ENCODE results near the gene TJAP1. TPM values are rescaled to one million over a fixed set of nuclear protein-coding genes. Genes with fewer than 3 reads are reported as not detected.

TJAP1 gene
- total and polyA plus RNA-seq, 2 donors (not counting 3 experiments of a cell fraction or from before 2014, with no cell fraction given): 28.4 to 31.8 TPM

DNA sequence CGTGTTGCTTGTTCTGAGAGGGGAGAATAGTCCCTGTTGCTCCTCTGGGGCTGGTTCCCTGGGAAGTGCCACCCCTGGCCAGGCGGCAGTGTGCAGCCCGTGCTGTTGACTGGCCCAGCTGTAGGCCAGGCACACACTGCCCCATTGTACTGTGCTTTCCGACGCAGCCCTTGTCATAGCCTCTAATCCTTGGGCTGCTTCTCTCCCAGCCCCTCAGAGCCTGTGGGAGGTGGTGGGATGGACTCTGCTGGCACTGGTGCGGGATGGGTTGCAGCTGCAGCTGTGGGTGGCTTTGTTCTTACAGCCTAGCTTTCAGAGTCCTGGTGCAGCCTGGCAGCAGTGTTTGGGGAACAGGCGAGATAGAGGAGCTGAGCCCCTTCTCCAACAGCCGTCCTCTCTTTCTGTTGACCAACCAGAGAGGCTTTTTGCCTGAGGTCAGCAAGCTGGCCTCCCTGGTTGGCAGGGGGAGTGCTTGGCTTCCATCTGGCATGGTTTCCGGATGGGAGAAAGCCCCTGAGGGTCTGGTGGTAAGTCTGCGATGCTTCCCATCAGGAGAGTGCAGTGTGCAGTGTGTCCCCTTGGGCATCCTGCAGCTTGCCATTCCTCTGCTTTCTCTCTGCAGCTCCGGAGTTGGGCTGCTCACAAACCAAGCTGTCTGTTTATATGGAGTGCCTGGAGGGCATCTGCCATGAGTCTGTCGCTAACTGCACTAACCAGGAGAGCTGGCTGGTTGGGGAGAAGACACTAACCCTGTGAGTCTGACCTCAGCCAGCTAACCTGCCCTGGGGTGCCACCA lies 12.1 kb downstream of the TJAP1 start:
- DNase-seq (ENCODE audit: low read depth, low spot score) (no peak), FAIRE-seq (no peak)
- no peak overlapping the region for H3K4me2 ChIP-seq (ENCODE audit: insufficient read depth, low read length)
- no peaks in the 10 kb centered on the region for H3K9me3 ChIP-seq (replicated peaks; ENCODE audit: control insufficient read depth, insufficient read depth, low read length)
- H3K27me3 ChIP-seq (ENCODE audit: control insufficient read depth in 2 of 2, insufficient read depth in 2 of 2, low read length in 2 of 2): no peaks in the 10 kb centered on the region
- H3K9ac ChIP-seq (replicated peaks; ENCODE audit: extremely low read depth, insufficient read depth, low read length): no peak overlapping the region
- CTCF ChIA-PET: interaction anchor here (0.6 to 5.5 kb wide), 2 partner anchors 12 to 17 kb away, joined by 3 to 21 read pairs; partner anchors contain the start of gene TJAP1
- H3K27ac ChIP-seq (ENCODE audit: insufficient read depth, low read depth, low read length): no peak overlapping the region
- no TSS peak for BruUV-seq (replicated peaks)
- H4K20me1 ChIP-seq (replicated peaks; ENCODE audit: control insufficient read depth, extremely low read depth, insufficient read depth, low read length): no peaks in the 10 kb centered on the region
- dilution Hi-C loops (cut with MboI; ENCODE audit: extremely low pct_ligation_motif_present, low sequenced_read_pairs) (no loop called here), intact Hi-C loops (cut with micrococcal nuclease) (no loop called here)
- H2AFZ ChIP-seq (ENCODE audit: low read depth, low read length): no peak overlapping the region
- peaks cover 0 to 5% of the 10 kb centered on the region in 2 experiments for H3K36me3 ChIP-seq (ENCODE audit: control insufficient read depth in 2 of 2, extremely low read depth in 1 of 2, insufficient read depth in 2 of 2, low read length in 2 of 2)
- POLR2A ChIA-PET: no interaction called here
- TF ChIP-seq, protein P1, sequence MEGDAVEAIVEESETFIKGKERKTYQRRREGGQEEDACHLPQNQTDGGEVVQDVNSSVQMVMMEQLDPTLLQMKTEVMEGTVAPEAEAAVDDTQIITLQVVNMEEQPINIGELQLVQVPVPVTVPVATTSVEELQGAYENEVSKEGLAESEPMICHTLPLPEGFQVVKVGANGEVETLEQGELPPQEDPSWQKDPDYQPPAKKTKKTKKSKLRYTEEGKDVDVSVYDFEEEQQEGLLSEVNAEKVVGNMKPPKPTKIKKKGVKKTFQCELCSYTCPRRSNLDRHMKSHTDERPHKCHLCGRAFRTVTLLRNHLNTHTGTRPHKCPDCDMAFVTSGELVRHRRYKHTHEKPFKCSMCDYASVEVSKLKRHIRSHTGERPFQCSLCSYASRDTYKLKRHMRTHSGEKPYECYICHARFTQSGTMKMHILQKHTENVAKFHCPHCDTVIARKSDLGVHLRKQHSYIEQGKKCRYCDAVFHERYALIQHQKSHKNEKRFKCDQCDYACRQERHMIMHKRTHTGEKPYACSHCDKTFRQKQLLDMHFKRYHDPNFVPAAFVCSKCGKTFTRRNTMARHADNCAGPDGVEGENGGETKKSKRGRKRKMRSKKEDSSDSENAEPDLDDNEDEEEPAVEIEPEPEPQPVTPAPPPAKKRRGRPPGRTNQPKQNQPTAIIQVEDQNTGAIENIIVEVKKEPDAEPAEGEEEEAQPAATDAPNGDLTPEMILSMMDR (IDR thresholded peaks at IDR 0.05; ENCODE audit: extremely low read depth in 1 of 2, insufficient read depth in 1 of 2, low read depth in 1 of 2, low read length in 2 of 2): no peak
- TF ChIP-seq, protein P2, sequence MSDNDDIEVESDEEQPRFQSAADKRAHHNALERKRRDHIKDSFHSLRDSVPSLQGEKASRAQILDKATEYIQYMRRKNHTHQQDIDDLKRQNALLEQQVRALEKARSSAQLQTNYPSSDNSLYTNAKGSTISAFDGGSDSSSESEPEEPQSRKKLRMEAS (IDR thresholded peaks at IDR 0.05; ENCODE audit: insufficient read depth, insufficient read length): no peak
- TF ChIP-seq POLR2A (IDR thresholded peaks at IDR 0.05; ENCODE audit: low read depth, low read length) (no peak), EZH2 (IDR thresholded peaks at IDR 0.05; ENCODE audit: borderline replicate concordance, low read depth, low read length, severe bottlenecking) (no peak), POLR2AphosphoS5 (IDR thresholded peaks at IDR 0.05; ENCODE audit: insufficient read depth, low read depth, low read length) (no peak), FOS (IDR thresholded peaks at IDR 0.05; ENCODE audit: borderline replicate concordance, insufficient read depth, low read length) (no peak), MYC (IDR thresholded peaks at IDR 0.05; ENCODE audit: low read depth, low read length) (no peak), GATA2 (IDR thresholded peaks at IDR 0.05; ENCODE audit: insufficient read depth, insufficient read length, low read depth, low read length) (no peak), JUN (IDR thresholded peaks at IDR 0.05; ENCODE audit: borderline replicate concordance, insufficient read depth, insufficient read length, low read depth) (no peak)
- H3K79me2 ChIP-seq (ENCODE audit: control insufficient read depth, insufficient read depth, low read length): no peaks in the 10 kb centered on the region
- H3K4me1 ChIP-seq (ENCODE audit: control insufficient read depth, extremely low read depth, insufficient read depth, low read length): peaks cover 12% of the 10 kb centered on the region
- no peaks in the 10 kb centered on the region for H3K9me1 ChIP-seq (replicated peaks; ENCODE audit: control insufficient read depth, extremely low read depth, insufficient read depth, low read length)
- no peak overlapping the region for H3K4me3 ChIP-seq (replicated peaks in 1 of 3; ENCODE audit: insufficient read depth in 1 of 3, low read depth in 1 of 3, low read length in 3 of 3)
